SK-N-SH (cell line): ENCODE measurements around the gene MYO19. TPM values are rescaled to one million over a fixed set of nuclear protein-coding genes. Genes with fewer than 3 reads are reported as not detected.

Experiments
- CTCF ChIA-PET: fragments of 300-600, 350-600 bp; formaldehyde crosslinking; extraction: SDS; loops from one replicate; lab custom pipeline; 2021; lab: Yijun Ruan, JAX
- POLR2A ChIA-PET: fragments of 350-600 bp; sonication (Branson Sonifier 250); formaldehyde crosslinking; extraction: SDS; loops from one replicate; lab custom pipeline; 2020; ENCODE audit warnings: antibody characterized with exemption, inconsistent platforms; lab: Yijun Ruan, JAX
- DNase-seq: peaks from one replicate; pipeline ENCODE4 v3.0.0; 2012
- H2AFZ ChIP-seq: fragments of 200-600 bp; sonication (generic); 2 replicates; pipeline ENCODE4 v1.8.1; 2016; ENCODE audit warnings: antibody characterized with exemption, mild to moderate bottlenecking, low read depth
- H3F3A ChIP-seq: fragments of 200-600 bp; sonication (generic); replicated peaks from 2 replicates; pipeline ENCODE3; 2016; ENCODE audit warnings: antibody characterized with exemption, mild to moderate bottlenecking; ENCODE audit not compliant: insufficient read depth
- H3K27ac ChIP-seq, 2 experiments: fragments of 200-500 bp in 1 of 2; fragments of 200-600 bp in 1 of 2; sonication (Bioruptor generic) in 1 of 2; sonication (generic), shearing (Covaris generic) in 1 of 2; 2 replicates each; pipeline versions ENCODE4 v1.5.1 to v1.6.1; 2014 to 2016; ENCODE audit warnings: low read depth in 2 of 2, inconsistent platforms in 1 of 2, low read length in 1 of 2, mild to moderate bottlenecking in 1 of 2, mixed read lengths in 1 of 2
- H3K27me3 ChIP-seq: fragments of 200-600 bp; sonication (generic), shearing (Covaris generic); 2 replicates; pipeline ENCODE4 v1.6.1; 2016; ENCODE audit warnings: mixed run types; ENCODE audit not compliant: insufficient read depth
- H3K36me3 ChIP-seq, 2 experiments: fragments of 200-500 bp in 1 of 2; fragments of 200-600 bp in 1 of 2; sonication (Bioruptor generic) in 1 of 2; sonication (generic) in 1 of 2; replicated peaks in 1 of 2; 2 replicates each; pipeline versions ENCODE3 to v1.5.1; 2014 to 2016; ENCODE audit warnings: low read length in 1 of 2, mild to moderate bottlenecking in 1 of 2; ENCODE audit not compliant: insufficient read depth in 2 of 2, control insufficient read depth in 1 of 2
- H3K4me1 ChIP-seq, 2 experiments: fragments of 200-500 bp in 1 of 2; fragments of 200-600 bp in 1 of 2; sonication (Bioruptor generic) in 1 of 2; sonication (generic), shearing (Covaris generic) in 1 of 2; 2 replicates each; pipeline versions ENCODE4 v1.5.1 to v1.6.1; 2014 to 2016; ENCODE audit warnings: low read depth in 1 of 2, low read length in 1 of 2, mixed run types in 1 of 2; ENCODE audit not compliant: insufficient read depth in 2 of 2, control insufficient read depth in 1 of 2
- H3K4me2 ChIP-seq: fragments of 200-600 bp; sonication (generic), shearing (Covaris generic); 2 replicates; pipeline ENCODE4 v1.6.1; 2017; ENCODE audit warnings: mixed run types
- H3K4me3 ChIP-seq, 2 experiments: fragments of 200-500 bp in 1 of 2; fragments of 200-600 bp in 1 of 2; sonication (Bioruptor generic) in 1 of 2; sonication (generic), shearing (Covaris generic) in 1 of 2; 2 replicates each; pipeline versions ENCODE4 v1.5.1 to v1.8.1; 2014 to 2016; ENCODE audit warnings: low read depth in 2 of 2, inconsistent platforms in 1 of 2, low read length in 1 of 2, mild to moderate bottlenecking in 1 of 2, mixed read lengths in 1 of 2, moderate library complexity in 1 of 2
- H3K79me2 ChIP-seq: fragments of 200-600 bp; sonication (generic); 2 replicates; pipeline ENCODE4 v1.8.1; 2017; ENCODE audit warnings: mild to moderate bottlenecking; ENCODE audit not compliant: insufficient read depth
- H3K9ac ChIP-seq: fragments of 200-600 bp; sonication (generic); 2 replicates; pipeline ENCODE4 v1.6.1; 2017; ENCODE audit warnings: mixed run types
- H3K9me2 ChIP-seq: fragments of 200-600 bp; sonication (generic); 2 replicates; pipeline ENCODE4 v1.6.1; 2017; ENCODE audit warnings: mixed run types
- H3K9me3 ChIP-seq: fragments of 200-600 bp; sonication (generic); 2 replicates; pipeline ENCODE4 v1.6.1; 2017; ENCODE audit warnings: mixed run types, mild to moderate bottlenecking, moderate library complexity
- H4K20me1 ChIP-seq: fragments of 200-600 bp; sonication (generic); 2 replicates; pipeline ENCODE4 v1.6.1; 2017; ENCODE audit warnings: mild to moderate bottlenecking, mixed run types; ENCODE audit not compliant: insufficient read depth
- CHD2 ChIP-seq: fragments of 150-350 bp; IDR thresholded peaks from 2 replicates; pipeline ENCODE4 v1.6.1; 2018; ENCODE audit warnings: low read length; ENCODE audit not compliant: partially characterized antibody
- ELF1 ChIP-seq: IDR thresholded peaks from 2 replicates; pipeline ENCODE4 v1.4.0; 2012
- EZH2phosphoT487 ChIP-seq: fragments of 200-600 bp; sonication (generic); IDR thresholded peaks from 2 replicates; pipeline ENCODE4 v1.6.1; 2017; ENCODE audit warnings: low read depth, mixed run types, mild to moderate bottlenecking, antibody characterized with exemption, moderate library complexity, borderline replicate concordance
- GABPA ChIP-seq: IDR thresholded peaks from 2 replicates; pipeline ENCODE4 v1.4.0; 2012; ENCODE audit warnings: low read depth, mild to moderate bottlenecking
- GATA2 ChIP-seq: sonication (generic); formaldehyde crosslinking; IDR thresholded peaks from 2 replicates; pipeline ENCODE4 v1.5.0; 2020; ENCODE audit warnings: mild to moderate bottlenecking, missing genetic modification reagents
- JUND ChIP-seq: IDR thresholded peaks from 2 replicates; pipeline ENCODE4 v1.4.0; 2012
- MEF2A ChIP-seq: IDR thresholded peaks from 2 replicates; pipeline ENCODE4 v1.4.0; 2012; ENCODE audit warnings: low read depth, borderline replicate concordance
- MXI1 ChIP-seq: IDR thresholded peaks from 2 replicates; pipeline ENCODE4 v1.6.1; 2012; ENCODE audit warnings: mild to moderate bottlenecking, low read depth, low read length, improper control_type of control experiment
- NFIC ChIP-seq: IDR thresholded peaks from 2 replicates; pipeline ENCODE4 v1.4.0; 2012; ENCODE audit warnings: borderline replicate concordance
- POLR2AphosphoS5 ChIP-seq: IDR thresholded peaks from 2 replicates; pipeline ENCODE4 v1.6.1; 2012; ENCODE audit warnings: low read depth, low read length
- RFX5 ChIP-seq: IDR thresholded peaks from 2 replicates; pipeline ENCODE4 v1.6.1; 2012; ENCODE audit warnings: mild to moderate bottlenecking, improper control_type of control experiment, low read length
- RXRA ChIP-seq: IDR thresholded peaks from 2 replicates; pipeline ENCODE4 v1.4.0; 2012; ENCODE audit warnings: low read depth, mild to moderate bottlenecking, borderline replicate concordance
- SMC3 ChIP-seq: IDR thresholded peaks from 2 replicates; pipeline ENCODE4 v1.6.1; 2012; ENCODE audit warnings: low read depth, low read length, improper control_type of control experiment
- TAF1 ChIP-seq: IDR thresholded peaks from 2 replicates; pipeline ENCODE4 v1.6.1; 2012; ENCODE audit warnings: low read depth, mild to moderate bottlenecking, low read length, moderate library complexity, borderline replicate concordance
- TEAD4 ChIP-seq: IDR thresholded peaks from 2 replicates; pipeline ENCODE4 v1.4.0; 2012; ENCODE audit warnings: mild to moderate bottlenecking, borderline replicate concordance; ENCODE audit not compliant: insufficient read depth
- YY1 ChIP-seq: IDR thresholded peaks from 2 replicates; pipeline ENCODE4 v1.4.0; 2012; ENCODE audit warnings: low read depth, mild to moderate bottlenecking
- WGBS: methylation state at CpG from one replicate; pipeline ENCODE4 v1.1.6; 2017; ENCODE audit warnings: low lambda C conversion rate; 5-methylcytosine and 5-hydroxymethylcytosine counted together
- polyA plus RNA-seq, 3 experiments: library from polyadenylated mRNA; depleted of rRNA; stranded (reverse); fragments of >200 nt; gene quantifications; 2 replicates each; pipeline ENCODE4 v1.2.3, GENCODE V29; 2012
- TF ChIP-seq, protein P1 (sequence below): IDR thresholded peaks from 2 replicates; pipeline ENCODE4 v1.4.0; 2012; ENCODE audit warnings: low read depth, borderline replicate concordance
- TF ChIP-seq, protein P2 (sequence below): IDR thresholded peaks from 2 replicates; pipeline ENCODE4 v1.6.1; 2012; ENCODE audit warnings: mild to moderate bottlenecking, low read depth, low read length, moderate library complexity
- TF ChIP-seq, protein P3 (sequence below): IDR thresholded peaks from 2 replicates; pipeline ENCODE4 v1.4.0; 2012; ENCODE audit warnings: low read depth
- TF ChIP-seq, protein P4 (sequence below): fragments of 150-350 bp; IDR thresholded peaks from 2 replicates; pipeline ENCODE4 v1.6.1; 2017; ENCODE audit warnings: antibody characterized with exemption, low read length, low read depth, borderline replicate concordance
- TF ChIP-seq, protein P5 (sequence below): fragments of 200-600 bp; sonication (generic); IDR thresholded peaks from 2 replicates; pipeline ENCODE4 v1.6.1; 2017; ENCODE audit warnings: antibody characterized with exemption, mild to moderate bottlenecking, moderate library complexity
- TF ChIP-seq, protein P6 (sequence below): fragments of 150-350 bp; IDR thresholded peaks from 2 replicates; pipeline ENCODE4 v1.6.1; 2016; ENCODE audit warnings: mild to moderate bottlenecking, low read depth, low read length

The MYO19 gene
- polyA plus RNA-seq, 1 of the 3 experiments (the other 2 are of a cell fraction): 61.6 TPM

DNA sequence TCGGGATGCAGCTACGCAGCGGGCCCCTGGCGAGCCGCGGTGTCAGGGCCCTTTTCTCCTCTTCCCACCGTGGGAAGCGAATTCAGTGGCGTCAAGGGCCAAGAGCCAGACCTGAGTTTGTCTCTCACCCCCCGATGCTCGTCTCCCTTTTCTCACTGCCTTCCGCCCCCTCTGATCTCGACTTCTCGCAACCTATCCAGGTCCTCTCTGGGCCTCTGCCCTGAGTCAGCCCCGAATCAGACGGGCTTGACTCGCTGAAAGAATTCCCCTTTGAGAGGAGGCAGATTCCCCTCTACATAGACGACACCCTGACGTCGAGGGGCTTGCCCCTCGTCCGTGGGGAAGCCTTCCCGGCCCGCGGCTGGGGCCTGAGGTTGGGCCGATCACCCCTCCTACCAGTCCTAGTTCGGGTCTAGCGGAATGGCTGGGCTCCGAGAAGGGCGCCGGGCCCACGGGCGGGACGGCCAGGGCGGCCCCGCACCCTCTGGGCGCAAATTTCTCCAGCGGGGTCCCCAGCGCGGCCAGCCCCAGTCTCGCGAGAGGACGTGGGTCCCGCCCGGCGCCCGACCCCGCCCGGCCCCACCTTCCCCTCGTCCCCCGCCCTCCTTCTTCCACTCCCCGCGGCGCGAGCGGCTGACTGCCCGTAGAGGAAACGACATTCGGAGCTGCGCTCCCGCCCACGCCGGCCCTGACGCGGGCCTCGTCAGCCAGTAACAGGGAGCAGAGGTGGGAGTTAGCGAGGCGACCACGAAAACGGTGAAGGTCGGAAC lies 9.8 kb upstream of the MYO19 start, which contains the start of gene GGNBP2:
Gene GGNBP2, plus strand, starts transcription at position 613 of the 770 bp plus-strand sequence. CDS start 806 bp downstream, outside the sequence.
- ChIA-PET POLR2A (interaction anchor here (1.0 to 4.8 kb wide), 3 partner anchors 10 to 46 kb away, joined by 3 to 37 read pairs (median 4); partner anchors contain the start of genes MYO19 and PIGW), CTCF (interaction anchor here (0.8 to 3.0 kb wide), 3 partner anchors 10 to 82 kb away, joined by 3 to 16 read pairs (median 13); partner anchors contain the start of genes MYO19 and PIGW)
- Histone ChIP-seq H3K9me2 (no peaks in the 10 kb centered on the region), H3F3A (peaks cover 21% of the 10 kb centered on the region), H3K27me3 (no peaks in the 10 kb centered on the region), H3K9me3 (no peaks in the 10 kb centered on the region), H3K4me3 (peak within 1 kb of the TSS; percentile 81 to 98), H4K20me1 (peaks cover 36% of the 10 kb centered on the region), H2AFZ (peak within 1 kb of the TSS; percentile 97), H3K9ac (peak within 1 kb of the TSS; percentile 100), H3K4me2 (peak within 1 kb of the TSS; percentile 97), H3K79me2 (peaks cover 77% of the 10 kb centered on the region), H3K4me1 (peaks cover 4 to 9% of the 10 kb centered on the region in 2 experiments; a peak in 2 of 4 replicates), H3K36me3 (peaks cover 11 to 14% of the 10 kb centered on the region in 2 experiments), H3K27ac (peak within 1 kb of the TSS; percentile 94 to 97)
- peak; percentile 97 for DNase-seq
- under 1% methylated on average over 38 of the region's 71 CpGs for WGBS
- TF ChIP-seq MXI1 (peak; percentile 45), ELF1 (no peak), MEF2A (no peak), RXRA (no peak), CHD2 (peak; percentile 99), GATA2 (CRISPR knock-in tag) (no peak), NFIC (no peak), YY1 (0 out of 2 replicates have a peak, but pooled peaks have one; percentile 37), JUND (no peak), TEAD4 (no peak), SMC3 (no peak), RFX5 (no peak), GABPA (0 out of 2 replicates have a peak, but pooled peaks have one; percentile 2), EZH2phosphoT487 (no peak), TAF1 (peak; percentile 77), POLR2AphosphoS5 (peak; percentile 90; the same call in 1 of the 2 replicates)
- TF ChIP-seq, protein P1, sequence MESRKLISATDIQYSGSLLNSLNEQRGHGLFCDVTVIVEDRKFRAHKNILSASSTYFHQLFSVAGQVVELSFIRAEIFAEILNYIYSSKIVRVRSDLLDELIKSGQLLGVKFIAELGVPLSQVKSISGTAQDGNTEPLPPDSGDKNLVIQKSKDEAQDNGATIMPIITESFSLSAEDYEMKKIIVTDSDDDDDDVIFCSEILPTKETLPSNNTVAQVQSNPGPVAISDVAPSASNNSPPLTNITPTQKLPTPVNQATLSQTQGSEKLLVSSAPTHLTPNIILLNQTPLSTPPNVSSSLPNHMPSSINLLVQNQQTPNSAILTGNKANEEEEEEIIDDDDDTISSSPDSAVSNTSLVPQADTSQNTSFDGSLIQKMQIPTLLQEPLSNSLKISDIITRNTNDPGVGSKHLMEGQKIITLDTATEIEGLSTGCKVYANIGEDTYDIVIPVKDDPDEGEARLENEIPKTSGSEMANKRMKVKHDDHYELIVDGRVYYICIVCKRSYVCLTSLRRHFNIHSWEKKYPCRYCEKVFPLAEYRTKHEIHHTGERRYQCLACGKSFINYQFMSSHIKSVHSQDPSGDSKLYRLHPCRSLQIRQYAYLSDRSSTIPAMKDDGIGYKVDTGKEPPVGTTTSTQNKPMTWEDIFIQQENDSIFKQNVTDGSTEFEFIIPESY: peak; percentile 96
- TF ChIP-seq, protein P2, sequence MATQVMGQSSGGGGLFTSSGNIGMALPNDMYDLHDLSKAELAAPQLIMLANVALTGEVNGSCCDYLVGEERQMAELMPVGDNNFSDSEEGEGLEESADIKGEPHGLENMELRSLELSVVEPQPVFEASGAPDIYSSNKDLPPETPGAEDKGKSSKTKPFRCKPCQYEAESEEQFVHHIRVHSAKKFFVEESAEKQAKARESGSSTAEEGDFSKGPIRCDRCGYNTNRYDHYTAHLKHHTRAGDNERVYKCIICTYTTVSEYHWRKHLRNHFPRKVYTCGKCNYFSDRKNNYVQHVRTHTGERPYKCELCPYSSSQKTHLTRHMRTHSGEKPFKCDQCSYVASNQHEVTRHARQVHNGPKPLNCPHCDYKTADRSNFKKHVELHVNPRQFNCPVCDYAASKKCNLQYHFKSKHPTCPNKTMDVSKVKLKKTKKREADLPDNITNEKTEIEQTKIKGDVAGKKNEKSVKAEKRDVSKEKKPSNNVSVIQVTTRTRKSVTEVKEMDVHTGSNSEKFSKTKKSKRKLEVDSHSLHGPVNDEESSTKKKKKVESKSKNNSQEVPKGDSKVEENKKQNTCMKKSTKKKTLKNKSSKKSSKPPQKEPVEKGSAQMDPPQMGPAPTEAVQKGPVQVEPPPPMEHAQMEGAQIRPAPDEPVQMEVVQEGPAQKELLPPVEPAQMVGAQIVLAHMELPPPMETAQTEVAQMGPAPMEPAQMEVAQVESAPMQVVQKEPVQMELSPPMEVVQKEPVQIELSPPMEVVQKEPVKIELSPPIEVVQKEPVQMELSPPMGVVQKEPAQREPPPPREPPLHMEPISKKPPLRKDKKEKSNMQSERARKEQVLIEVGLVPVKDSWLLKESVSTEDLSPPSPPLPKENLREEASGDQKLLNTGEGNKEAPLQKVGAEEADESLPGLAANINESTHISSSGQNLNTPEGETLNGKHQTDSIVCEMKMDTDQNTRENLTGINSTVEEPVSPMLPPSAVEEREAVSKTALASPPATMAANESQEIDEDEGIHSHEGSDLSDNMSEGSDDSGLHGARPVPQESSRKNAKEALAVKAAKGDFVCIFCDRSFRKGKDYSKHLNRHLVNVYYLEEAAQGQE: 0 out of 2 replicates have a peak, but pooled peaks have one; percentile 4
- TF ChIP-seq, protein P3, sequence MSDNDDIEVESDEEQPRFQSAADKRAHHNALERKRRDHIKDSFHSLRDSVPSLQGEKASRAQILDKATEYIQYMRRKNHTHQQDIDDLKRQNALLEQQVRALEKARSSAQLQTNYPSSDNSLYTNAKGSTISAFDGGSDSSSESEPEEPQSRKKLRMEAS: peak; percentile 36; the same call in 1 of the 2 replicates
- TF ChIP-seq, protein P4, sequence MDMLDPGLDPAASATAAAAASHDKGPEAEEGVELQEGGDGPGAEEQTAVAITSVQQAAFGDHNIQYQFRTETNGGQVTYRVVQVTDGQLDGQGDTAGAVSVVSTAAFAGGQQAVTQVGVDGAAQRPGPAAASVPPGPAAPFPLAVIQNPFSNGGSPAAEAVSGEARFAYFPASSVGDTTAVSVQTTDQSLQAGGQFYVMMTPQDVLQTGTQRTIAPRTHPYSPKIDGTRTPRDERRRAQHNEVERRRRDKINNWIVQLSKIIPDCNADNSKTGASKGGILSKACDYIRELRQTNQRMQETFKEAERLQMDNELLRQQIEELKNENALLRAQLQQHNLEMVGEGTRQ: no peak
- TF ChIP-seq, protein P5, sequence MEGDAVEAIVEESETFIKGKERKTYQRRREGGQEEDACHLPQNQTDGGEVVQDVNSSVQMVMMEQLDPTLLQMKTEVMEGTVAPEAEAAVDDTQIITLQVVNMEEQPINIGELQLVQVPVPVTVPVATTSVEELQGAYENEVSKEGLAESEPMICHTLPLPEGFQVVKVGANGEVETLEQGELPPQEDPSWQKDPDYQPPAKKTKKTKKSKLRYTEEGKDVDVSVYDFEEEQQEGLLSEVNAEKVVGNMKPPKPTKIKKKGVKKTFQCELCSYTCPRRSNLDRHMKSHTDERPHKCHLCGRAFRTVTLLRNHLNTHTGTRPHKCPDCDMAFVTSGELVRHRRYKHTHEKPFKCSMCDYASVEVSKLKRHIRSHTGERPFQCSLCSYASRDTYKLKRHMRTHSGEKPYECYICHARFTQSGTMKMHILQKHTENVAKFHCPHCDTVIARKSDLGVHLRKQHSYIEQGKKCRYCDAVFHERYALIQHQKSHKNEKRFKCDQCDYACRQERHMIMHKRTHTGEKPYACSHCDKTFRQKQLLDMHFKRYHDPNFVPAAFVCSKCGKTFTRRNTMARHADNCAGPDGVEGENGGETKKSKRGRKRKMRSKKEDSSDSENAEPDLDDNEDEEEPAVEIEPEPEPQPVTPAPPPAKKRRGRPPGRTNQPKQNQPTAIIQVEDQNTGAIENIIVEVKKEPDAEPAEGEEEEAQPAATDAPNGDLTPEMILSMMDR: no peak
- TF ChIP-seq, protein P6, sequence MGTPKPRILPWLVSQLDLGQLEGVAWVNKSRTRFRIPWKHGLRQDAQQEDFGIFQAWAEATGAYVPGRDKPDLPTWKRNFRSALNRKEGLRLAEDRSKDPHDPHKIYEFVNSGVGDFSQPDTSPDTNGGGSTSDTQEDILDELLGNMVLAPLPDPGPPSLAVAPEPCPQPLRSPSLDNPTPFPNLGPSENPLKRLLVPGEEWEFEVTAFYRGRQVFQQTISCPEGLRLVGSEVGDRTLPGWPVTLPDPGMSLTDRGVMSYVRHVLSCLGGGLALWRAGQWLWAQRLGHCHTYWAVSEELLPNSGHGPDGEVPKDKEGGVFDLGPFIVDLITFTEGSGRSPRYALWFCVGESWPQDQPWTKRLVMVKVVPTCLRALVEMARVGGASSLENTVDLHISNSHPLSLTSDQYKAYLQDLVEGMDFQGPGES: no peak
